Stimulated activated CD8-positive, alpha-beta memory T cell treated with anti-CD3 and anti-CD28 coated beads, Interleukin-7, amount 100 ng/mL, for 24 hours (primary cell): ENCODE data around the gene GSTO2.

Source experiments
- DNase-seq: peaks from one replicate; pipeline ENCODE4 v3.0.0-alpha.2; 2020; ENCODE audit warnings: low read depth

GSTO2 gene

DNA sequence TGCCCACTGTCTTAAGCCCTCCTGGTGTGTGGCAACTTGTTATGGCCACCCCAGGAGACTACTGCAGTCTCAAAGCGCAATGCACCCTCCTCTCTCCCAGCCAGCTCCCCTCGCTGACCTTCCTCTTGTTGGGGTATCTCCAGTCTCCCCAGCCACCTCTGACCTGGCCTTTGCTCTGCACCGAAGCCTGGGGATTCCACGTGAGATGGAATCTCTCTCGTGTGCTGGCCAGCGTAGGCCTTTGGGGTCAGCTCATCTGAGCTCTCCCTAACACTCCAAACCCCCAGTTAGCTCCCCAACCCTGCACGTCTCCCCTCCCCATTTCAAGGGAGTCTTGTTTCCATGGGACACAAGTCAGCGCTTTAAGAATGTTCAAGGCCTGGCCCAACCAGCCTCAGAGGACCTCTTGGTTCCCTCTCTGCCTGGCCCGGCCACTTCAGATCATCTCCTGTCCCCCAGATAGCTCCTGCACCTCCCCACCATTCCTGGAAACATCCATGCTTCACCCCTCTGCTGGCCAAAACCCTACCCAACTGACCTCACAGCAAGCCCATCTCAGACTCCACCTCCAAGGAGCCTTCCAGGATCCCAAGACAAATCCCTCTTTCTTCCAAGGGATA is 58.1 kb downstream of the GSTO2 start:
- no peak for DNase-seq

DNA sequence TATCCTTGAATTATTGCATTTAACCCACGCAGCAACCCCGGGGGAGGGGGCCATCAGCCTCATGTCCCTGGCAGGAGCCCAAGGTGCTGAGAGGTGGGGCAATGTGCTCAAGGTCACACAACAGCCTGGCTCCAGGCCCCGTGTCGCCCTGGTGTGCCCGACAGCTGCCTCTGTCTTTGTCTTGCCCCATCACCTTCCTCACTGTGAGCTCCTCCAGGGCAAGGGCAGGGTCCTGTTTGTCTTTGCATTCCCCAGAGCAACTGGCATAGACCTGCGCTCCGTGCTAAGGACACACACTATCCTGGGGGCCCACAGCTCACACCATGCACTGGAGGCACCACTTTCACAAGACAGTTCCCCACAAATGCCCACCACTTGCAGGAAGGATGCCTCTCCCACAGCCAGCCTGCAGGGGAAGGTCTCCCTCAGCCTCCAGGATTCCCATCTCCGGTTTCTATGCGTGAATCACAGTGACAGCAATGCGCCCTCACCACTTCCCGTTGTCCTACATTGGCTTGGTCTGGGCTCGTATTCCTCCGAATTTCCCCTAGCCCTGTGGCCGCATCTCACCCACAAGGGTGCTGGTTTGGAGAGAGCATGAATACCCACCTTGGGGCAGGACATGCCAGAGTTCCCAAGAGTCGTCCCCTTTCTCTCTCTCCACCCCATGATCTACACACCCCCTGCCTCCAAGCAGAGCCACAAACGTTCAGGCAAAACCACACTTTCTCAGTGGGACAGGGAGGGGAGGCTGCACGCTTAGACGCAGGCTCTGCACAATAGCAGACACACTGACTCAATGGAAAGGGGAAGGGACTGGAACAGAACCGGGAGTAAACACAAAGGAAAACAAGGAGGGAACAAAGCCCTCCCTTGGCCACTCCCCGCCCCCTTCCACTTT is 59.0 kb downstream of the GSTO2 start:
- no peak for DNase-seq

DNA sequence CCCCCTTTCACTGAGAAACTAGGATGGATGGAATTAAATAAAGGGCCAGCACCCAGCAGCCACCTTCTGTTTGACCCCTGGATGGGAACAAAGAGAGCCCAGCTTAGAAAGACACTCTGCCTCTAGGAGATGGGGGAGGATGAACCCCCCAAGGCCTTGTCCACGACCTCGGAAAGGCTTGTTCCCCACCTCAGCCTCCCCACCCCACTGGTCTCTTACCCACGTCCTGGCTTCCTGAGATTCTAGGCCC is 59.6 kb downstream of the GSTO2 start:
- no peak for DNase-seq

DNA sequence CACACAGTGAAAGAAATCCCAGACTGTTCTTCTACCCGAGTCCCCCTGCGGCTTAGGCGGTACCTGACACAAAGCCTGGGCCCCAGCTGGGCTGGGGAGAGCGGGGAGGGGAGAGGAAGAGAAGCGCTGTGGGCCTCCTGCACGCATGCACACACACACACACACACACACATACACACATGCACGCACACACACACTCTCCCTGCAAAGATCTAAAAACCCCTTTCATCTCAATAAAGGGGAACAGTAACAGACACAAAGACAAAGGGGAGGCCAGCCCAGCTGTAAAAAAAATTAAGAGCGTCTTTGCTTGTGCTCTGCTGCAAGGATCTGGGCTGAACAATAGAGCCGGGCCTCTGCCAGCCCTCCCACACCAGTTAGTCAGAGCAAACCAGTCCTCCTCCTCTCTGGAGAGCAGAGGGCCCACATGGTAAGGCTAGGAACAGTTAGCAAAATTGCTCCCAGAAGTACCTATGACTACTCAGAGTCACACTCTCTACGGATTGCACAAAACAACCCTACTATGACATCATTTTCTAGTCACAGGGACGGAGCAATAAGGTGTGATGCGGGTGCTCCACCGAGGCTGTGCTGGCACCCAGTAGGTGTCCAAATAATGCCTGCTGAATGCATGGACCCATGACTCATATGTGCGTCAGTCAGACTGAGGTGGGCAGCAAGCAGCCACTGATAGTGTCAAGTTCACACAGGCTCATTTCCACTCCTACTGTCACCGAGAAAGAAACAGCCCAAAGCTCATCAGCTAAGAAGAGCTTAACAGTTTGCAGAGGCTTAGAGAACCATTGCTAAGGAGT is 60.1 kb downstream of the GSTO2 start:
- DNase-seq: peak; percentile 45

GRCh38 chr10:104329735-104330134 is 60.8 kb downstream of the GSTO2 start:
- DNase-seq: no peak

- DNase-seq: no peak
Measured at GRCh38 chr10:104330168-104331110, 61.5 kb downstream of the GSTO2 start.

GRCh38 chr10:104331208-104331838 is 62.3 kb downstream of the GSTO2 start:
- DNase-seq: no peak

DNA sequence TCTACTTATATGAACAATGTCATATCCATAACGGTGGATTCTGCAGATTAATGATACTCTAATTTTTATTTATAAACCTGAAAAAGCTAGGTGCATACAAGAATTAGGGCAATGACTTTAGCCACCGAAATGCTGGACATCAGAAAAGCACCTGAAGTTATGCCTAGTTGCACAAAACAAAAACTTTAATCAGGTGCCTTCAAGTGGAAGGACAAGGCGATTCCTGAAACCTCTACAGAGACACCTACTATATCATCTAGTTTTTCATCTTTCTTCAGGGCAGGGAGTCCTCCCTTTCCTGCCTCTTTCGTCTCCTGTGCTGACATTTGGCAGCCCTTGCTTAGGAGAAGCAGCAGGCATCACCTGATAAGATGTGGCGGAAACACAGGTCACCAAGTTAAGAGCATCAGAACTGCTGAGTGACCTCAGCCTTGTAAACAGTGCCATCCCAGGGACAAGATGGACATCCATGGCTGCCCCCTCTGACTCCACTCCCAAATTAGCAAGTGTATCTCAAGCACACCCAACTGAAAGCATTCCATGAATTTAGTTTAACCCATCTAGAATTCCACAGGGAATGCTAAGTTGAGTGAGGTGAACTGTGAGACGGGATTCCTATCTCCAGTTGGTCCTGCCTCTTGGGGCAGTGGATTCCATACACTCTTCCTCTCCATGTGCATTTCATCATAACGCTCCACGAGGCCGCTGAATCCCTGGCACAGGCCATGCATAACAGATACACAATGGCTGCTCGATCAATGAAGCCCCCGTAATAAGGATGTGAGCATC is 63.5 kb downstream of the GSTO2 start:
- DNase-seq: no peak

DNA sequence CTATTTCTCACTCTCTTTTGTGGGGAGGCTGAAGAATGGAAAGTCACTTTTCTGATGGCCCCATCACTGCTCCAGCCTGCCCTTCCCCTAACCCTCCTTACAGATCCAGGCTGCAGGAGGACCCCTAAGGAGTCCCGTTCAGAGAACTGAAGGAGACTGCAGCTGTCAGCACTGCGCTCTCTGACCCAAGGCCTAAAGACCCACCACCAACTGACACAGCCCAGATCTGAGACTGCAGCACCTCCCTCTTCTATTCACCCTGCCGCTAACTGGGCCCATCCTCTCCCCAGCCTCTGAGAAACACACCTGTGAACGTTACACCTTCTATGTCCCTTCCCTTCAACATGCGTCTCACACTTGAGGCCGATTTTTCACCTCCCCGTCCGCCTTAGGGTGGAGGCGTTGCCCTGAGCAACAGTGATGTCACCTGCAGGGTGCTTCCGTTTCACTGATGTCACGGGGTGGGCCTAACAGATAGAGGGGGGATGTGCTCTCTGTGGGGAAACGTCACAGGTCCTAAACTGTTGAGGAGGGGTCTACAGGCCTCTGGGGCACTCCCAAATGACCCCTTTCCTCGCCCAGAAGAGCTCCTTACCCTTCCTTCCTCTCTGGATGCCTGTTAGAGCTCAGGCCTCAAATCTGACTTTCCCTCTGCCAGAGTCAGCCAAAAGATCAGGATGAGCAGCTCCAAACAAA is 64.2 kb downstream of the GSTO2 start:
- DNase-seq: no peak

- DNase-seq: no peak
Measured at GRCh38 chr10:104333728-104334373, 64.9 kb downstream of the GSTO2 start.

DNA sequence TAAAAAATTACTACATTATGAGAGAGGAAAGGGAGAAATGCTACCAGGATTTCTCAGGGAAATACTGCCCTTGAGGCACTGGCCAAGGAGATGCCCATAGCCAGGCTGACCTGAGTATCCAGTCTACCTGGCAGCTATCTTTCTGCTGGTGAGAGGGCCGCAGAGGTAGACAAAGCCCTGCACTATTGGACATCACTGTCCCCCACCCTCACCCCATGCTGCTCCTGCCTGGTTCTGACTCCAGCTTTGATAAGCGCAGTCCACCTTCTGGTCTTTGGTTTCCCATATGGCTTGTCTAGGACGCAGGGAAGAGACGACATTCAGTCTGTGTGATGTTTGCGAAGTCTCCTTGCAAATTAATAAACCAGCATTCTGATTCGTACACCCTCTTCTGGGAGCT is 65.6 kb downstream of the GSTO2 start:
- no peak for DNase-seq

- no peak for DNase-seq
Measured at GRCh38 chr10:104334965-104335650, 66.1 kb downstream of the GSTO2 start.

DNA sequence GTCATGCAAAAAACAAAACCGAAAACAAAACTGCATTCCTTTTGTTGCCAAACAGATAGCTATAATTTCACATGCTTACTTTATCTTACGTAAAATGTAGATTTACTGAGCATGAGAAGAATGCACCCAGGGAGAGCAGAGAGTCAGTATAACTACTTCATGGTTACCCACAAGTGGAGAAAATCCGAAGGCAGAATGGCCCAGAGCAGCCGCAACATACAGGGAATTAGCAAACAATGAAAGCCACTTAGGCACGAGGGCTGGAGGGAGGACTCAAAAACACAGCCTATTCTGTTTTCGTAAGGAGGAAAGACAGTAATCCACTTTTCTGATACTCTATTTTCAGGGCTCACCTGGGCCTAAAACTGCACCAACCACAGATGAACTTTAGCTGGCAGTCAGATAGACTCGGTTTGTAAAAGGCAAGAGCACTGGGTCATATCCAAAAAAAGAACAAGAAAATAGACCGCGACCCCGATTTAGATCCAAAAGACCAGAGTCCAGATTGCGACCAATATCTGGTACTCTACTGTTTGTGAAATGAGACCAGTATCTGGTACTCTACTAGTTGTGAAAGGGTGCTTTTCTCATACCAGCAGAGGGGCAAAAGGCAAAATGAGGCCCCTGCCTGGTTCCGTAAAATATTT is 68.0 kb downstream of the GSTO2 start:
- no peak for DNase-seq

DNA sequence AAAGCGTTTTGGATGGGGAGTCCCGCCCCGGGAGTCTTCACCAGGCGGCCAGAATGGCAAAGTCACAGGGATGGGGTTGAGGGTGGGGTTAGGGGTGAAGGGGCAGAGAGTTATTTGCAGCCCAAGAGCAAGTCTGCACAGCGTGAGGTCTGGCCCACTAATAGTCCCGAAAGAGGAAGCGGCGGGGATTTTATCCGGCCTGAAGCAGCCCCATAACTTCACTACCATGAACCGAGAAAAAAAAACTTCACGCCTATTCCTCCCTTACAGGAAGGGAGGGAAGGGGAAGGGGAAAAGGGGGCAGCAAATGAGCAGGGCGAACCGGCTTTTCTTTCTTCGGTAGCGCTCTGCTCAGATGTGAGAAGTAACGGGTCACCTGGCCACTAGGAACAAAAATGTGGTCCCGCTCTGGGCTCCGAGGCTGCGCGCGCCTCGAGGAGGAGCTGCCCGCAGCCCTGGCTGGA is 68.6 kb downstream of the GSTO2 start:
- no peak for DNase-seq

DNA sequence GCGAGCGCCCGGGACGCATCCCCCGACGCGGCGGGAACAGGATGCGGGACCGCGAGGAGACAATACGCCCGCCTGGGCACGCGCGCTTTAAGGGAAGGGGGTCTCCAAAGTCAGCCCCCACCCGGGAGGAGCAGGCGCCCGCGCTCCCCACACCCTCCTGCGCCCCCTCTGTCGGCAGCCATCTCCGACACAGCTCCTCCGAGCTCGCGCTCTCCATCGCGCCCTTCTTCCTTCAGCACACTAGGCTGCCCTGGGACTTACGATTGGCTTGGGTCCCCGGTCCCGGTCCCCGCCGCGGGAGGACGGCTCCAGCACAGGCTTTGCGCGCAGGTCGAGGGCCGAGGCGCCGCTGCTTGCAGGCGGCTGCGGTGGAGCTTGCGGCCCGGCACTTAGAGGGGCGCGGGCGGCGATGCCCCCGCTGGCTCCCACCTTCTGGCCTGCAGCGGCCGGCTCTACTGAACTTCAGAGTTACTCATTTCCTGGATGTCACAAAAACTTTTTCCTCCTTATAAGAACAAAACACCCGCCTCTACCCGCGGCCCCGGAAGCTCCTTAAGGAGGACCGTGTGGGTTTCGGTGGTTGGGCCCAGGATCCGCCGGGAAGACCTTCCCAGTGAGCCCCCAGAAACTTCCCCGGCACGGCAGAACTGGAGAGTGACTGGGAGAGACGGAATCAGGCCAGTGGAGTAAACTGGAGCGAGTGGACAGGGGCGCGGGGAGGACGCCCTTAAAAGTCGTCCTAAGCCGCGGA is 69.2 kb downstream of the GSTO2 start, which contains the start of gene ITPRIP:
Gene ITPRIP (minus strand): TSS at position 481 of the 751 bp plus-strand sequence. CDS start 22,414 bp downstream, outside the sequence.
- DNase-seq: peak; percentile 56

DNA sequence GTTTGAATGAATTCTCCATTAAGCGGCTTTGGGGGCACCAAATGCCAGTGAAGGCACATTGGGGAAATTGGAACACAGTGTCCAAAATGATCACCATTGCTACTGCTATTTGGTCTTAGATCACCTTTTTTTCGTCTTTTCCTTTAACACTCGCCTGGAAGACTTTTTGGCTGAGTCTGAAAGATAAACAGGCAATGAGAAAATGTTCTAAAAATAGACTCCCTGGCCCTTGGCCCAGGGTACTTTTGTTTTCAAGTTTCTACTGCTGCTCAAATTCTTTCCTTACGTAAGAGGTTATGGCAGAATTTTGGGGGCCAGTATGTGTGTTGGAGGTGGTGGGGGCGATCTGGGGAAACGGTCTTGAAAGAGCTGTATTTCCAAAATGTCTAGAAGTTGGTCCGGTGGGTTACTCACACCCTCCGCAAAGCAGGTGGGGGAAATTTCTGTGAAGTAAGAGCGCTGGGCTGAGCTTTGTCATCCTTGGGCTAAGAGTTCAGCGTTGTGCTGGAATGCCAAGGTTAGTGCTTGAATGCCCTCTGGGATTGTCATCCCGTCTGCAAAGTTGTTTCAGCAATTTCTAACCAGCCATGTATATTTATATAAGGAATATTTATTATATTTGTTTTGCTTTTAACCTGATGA is 70.6 kb downstream of the GSTO2 start:
- DNase-seq: no peak

GRCh38 chr10:104340111-104340526 is 71.1 kb downstream of the GSTO2 start:
- no peak for DNase-seq
